ENCODE results near the gene UPP1. TPM values are rescaled to one million over a fixed set of nuclear protein-coding genes. Genes with fewer than 3 reads are reported as not detected.

UPP1 gene
- total RNA-seq, 1 donor, result 25.9 TPM

- TF ChIP-seq, protein P1, sequence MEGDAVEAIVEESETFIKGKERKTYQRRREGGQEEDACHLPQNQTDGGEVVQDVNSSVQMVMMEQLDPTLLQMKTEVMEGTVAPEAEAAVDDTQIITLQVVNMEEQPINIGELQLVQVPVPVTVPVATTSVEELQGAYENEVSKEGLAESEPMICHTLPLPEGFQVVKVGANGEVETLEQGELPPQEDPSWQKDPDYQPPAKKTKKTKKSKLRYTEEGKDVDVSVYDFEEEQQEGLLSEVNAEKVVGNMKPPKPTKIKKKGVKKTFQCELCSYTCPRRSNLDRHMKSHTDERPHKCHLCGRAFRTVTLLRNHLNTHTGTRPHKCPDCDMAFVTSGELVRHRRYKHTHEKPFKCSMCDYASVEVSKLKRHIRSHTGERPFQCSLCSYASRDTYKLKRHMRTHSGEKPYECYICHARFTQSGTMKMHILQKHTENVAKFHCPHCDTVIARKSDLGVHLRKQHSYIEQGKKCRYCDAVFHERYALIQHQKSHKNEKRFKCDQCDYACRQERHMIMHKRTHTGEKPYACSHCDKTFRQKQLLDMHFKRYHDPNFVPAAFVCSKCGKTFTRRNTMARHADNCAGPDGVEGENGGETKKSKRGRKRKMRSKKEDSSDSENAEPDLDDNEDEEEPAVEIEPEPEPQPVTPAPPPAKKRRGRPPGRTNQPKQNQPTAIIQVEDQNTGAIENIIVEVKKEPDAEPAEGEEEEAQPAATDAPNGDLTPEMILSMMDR (IDR thresholded peaks at IDR 0.05; ENCODE audit: insufficient read depth, low read depth, low read length), result no peak
- H3K4me3 ChIP-seq (ENCODE audit: low read depth, low read length), result no peak overlapping the region
- no peak for DNase-seq (ENCODE audit: low read depth)
These were observed 20.1 kb downstream of the UPP1 start for GRCh38 chr7:48108959-48109847.

DNA sequence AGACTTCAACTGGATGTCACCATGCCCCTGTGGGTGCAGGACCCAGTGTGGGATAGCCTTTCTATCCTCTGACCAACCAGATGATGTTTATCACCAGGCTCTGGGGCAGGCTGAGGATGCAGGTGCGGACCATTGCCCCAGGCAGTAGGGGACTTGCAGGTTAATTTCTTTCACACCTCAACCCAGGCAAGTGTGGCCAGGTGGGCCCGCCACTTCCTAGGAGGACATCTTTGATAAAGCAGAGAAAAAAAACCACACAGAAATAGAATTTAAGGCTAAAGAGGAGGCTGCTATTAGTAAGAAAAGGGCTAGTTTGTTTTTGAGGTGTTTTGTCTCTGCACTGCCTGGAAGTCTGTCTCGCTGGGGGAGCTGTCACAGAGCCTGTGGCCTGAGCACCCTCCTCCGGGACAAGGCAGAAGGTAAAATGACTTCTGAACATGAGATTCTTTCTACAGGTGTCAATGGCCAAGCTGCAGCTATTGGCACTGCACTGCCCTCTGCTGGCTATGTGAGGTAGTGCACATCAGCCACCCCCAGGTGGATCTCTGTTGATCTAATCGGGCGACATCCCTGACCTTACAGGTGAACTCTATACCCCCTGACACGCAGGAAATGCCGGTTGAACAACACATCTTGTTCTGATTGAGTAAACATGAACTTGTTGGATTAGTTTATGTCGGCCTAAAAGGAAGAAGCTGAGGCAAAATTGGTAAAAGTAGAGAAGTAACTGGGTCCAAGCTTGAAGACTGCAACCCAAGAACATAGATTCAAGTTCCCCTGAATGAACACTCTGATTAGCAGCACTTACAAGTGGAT is 21.0 kb downstream of the UPP1 start:
- TF ChIP-seq, protein P1 (IDR thresholded peaks at IDR 0.05; ENCODE audit: insufficient read depth, low read depth, low read length), result peak; percentile 95
- no peak overlapping the region for H3K4me3 ChIP-seq (ENCODE audit: low read depth, low read length)
- DNase-seq (ENCODE audit: low read depth), result peak; percentile 57

DNA sequence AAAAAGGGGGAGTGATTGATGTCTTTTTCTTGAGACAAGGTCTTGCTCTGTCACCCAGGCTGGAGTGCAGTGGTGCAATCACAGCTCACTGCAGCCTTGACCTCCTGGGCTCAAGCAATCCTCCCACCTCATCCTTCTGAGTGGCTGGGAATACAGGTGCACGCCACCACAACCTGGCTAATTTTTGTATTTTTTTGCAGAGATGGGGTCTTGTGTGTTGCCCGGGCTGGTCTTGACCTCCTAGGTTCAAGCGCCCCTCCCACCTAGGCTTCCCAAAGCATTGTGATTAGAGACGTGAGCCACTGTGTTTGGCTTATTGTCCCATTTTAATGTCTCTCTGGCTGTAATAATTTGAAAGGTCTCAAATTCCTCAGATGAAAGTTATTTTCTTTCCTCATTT is 21.8 kb downstream of the UPP1 start:
- H3K4me3 ChIP-seq (ENCODE audit: low read depth, low read length), result no peak overlapping the region
- TF ChIP-seq, protein P1 (IDR thresholded peaks at IDR 0.05; ENCODE audit: insufficient read depth, low read depth, low read length), result no peak
- no peak for DNase-seq (ENCODE audit: low read depth)

DNA sequence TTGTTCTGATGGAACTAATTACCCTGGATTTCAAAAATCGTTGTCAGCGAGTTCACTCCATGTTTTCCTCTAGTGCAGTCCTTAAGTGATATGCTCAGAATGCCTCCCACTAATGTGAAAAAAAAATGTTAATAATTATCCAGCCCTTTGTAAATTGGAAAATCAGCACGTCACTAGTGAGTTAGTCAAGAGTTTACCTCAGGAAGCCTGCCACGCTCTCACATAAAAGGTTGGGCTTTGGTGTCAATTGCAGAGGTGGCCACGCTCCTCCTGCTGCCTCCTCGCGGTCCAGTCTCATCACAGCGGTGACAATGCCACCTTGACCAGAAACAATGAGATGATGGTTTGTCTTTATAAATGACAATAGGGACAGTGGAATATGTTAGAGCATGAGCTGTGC is 22.5 kb downstream of the UPP1 start:
- no peak for DNase-seq (ENCODE audit: low read depth)
- H3K4me3 ChIP-seq (ENCODE audit: low read depth, low read length), result no peak overlapping the region
- TF ChIP-seq, protein P1 (IDR thresholded peaks at IDR 0.05; ENCODE audit: insufficient read depth, low read depth, low read length), result no peak

- TF ChIP-seq, protein P1 (IDR thresholded peaks at IDR 0.05; ENCODE audit: insufficient read depth, low read depth, low read length), result no peak
- no peak overlapping the region for H3K4me3 ChIP-seq (ENCODE audit: low read depth, low read length)
- DNase-seq (ENCODE audit: low read depth), result no peak
These were observed 23.5 kb downstream of the UPP1 start for GRCh38 chr7:48112401-48113165.

- no peak overlapping the region for H3K4me3 ChIP-seq (ENCODE audit: low read depth, low read length)
- TF ChIP-seq, protein P1 (IDR thresholded peaks at IDR 0.05; ENCODE audit: insufficient read depth, low read depth, low read length), result no peak
- DNase-seq (ENCODE audit: low read depth), result no peak
These were observed 24.2 kb downstream of the UPP1 start for GRCh38 chr7:48113275-48113674.
